Upper lobe of left lung (tissue), 4 donors: ENCODE measurements around the gene CD1D.

ENCODE experiments used
- CTCF ChIP-seq, 6 experiments: fragments of 450-650 bp in 4 of 6; fragments of 200-600 bp in 2 of 6; sonication (generic) in 2 of 6; IDR thresholded peaks; one replicate each; pipeline ENCODE4 v1.5.1; 2016 to 2019; ENCODE audit warnings: antibody characterized with exemption in 6 of 6
- EP300 ChIP-seq, 4 donors: sonication (generic); formaldehyde crosslinking; IDR thresholded peaks; one replicate each; pipeline ENCODE4 v1.5.1; 2017; ENCODE audit warnings: antibody characterized with exemption in 4 of 4, control low read depth in 2 of 4
- POLR2A ChIP-seq, 4 donors: fragments of 450-650 bp; IDR thresholded peaks; one replicate each; pipeline ENCODE4 v1.5.1; 2016 to 2017; ENCODE audit warnings: antibody characterized with exemption in 4 of 4, mild to moderate bottlenecking in 2 of 4
- POLR2AphosphoS5 ChIP-seq, 2 donors: sonication (generic); formaldehyde crosslinking; IDR thresholded peaks; one replicate each; pipeline ENCODE4 v1.5.1; 2017; ENCODE audit warnings: antibody characterized with exemption in 2 of 2

GRCh38 chr1:158147869-158148268, 32.8 kb upstream of the CD1D start:
- TF ChIP-seq CTCF (IDR thresholded peaks at IDR 0.05) (no peak), EP300 (IDR thresholded peaks at IDR 0.05) (no peak), POLR2AphosphoS5 (IDR thresholded peaks at IDR 0.05) (no peak), POLR2A (IDR thresholded peaks at IDR 0.05) (no peak)
